Islet of Langerhans (tissue), 1 donor: Measurements from ENCODE around the gene SIRPB1.
"Not testable (repeated sequence)": the region's sequence is repeated elsewhere in the genome, so short reads cannot be mapped to it uniquely, and the experiment has no call there.

Experiments used
- FAIRE-seq: peaks from one replicate; lab custom pipeline; 2011; peaks lifted over from hg19 to GRCh38; lab: Jason Lieb, UNC

SIRPB1 gene

GRCh38 chr20:1588533-1589460 is 31.0 kb downstream of the SIRPB1 start:
- no peak for FAIRE-seq

- no peak for FAIRE-seq
These were observed 31.9 kb downstream of the SIRPB1 start for GRCh38 chr20:1587781-1588532.

- no peak for FAIRE-seq
These were observed 40.3 kb downstream of the SIRPB1 start for GRCh38 chr20:1579488-1579887.

- FAIRE-seq: no peak
These were observed 41.9 kb downstream of the SIRPB1 start for GRCh38 chr20:1577906-1578305.

GRCh38 chr20:1577313-1577712 is 42.5 kb downstream of the SIRPB1 start:
- FAIRE-seq: not testable (repeated sequence)

- FAIRE-seq: no peak
These were observed 43.2 kb downstream of the SIRPB1 start for GRCh38 chr20:1576641-1577040.

- not testable (repeated sequence) for FAIRE-seq
These were observed 43.8 kb downstream of the SIRPB1 start for GRCh38 chr20:1576003-1576402.

GRCh38 chr20:1571583-1571982 is 48.2 kb downstream of the SIRPB1 start:
- not testable (repeated sequence) for FAIRE-seq
